Endothelial cell of umbilical vein (primary cell): ENCODE data around the gene EIF2B5. TPM values are rescaled to one million over a fixed set of nuclear protein-coding genes. Genes with fewer than 3 reads are reported as not detected.

Experiments
- BruUV-seq: library from RNA; stranded (reverse); fragments of 400-500 nt; replicated peaks from 2 replicates; lab custom pipeline; 2021; lab: Mats Ljungman, UMichigan
- CTCF ChIA-PET: fragments of 300-600, 350-600 bp; sonication (Branson Sonifier 250); formaldehyde crosslinking; loops from one replicate; lab custom pipeline; 2021; ENCODE audit warnings: antibody characterized with exemption, inconsistent platforms; lab: Charles Lee
- POLR2A ChIA-PET: fragments of 300-600, 350-600 bp; sonication (Branson Sonifier 250); formaldehyde crosslinking; loops from one replicate; lab custom pipeline; 2021; ENCODE audit warnings: antibody characterized with exemption, inconsistent platforms; lab: Charles Lee
- DNase-seq: peaks from one replicate; pipeline ENCODE4 v3.0.0-alpha.2; 2011; ENCODE audit warnings: low read depth, low spot score
- FAIRE-seq: peaks from 2 replicates; lab custom pipeline; 2011; peaks lifted over from hg19 to GRCh38; lab: Jason Lieb, UNC
- H2AFZ ChIP-seq: 2 replicates; pipeline ENCODE4 v1.6.0; 2012; ENCODE audit warnings: low read depth, low read length, control low read depth, inconsistent platforms
- H3K27ac ChIP-seq: 2 replicates; pipeline ENCODE4 v1.5.1; 2011; ENCODE audit warnings: low read depth, mild to moderate bottlenecking, control low read depth, low read length, moderate library complexity; ENCODE audit not compliant: insufficient read depth
- H3K27me3 ChIP-seq, 2 experiments: 2 replicates each; pipeline versions ENCODE4 v1.6.0 to v1.6.1; 2011; ENCODE audit warnings: low read length in 2 of 2, mixed read lengths in 1 of 2; ENCODE audit not compliant: control insufficient read depth in 2 of 2, insufficient read depth in 2 of 2
- H3K36me3 ChIP-seq, 2 experiments: 2 replicates in 1 of 2; 3 replicates in 1 of 2; pipeline ENCODE4 v1.5.1; 2011; ENCODE audit warnings: low read length in 2 of 2, mild to moderate bottlenecking in 1 of 2, moderate library complexity in 1 of 2; ENCODE audit not compliant: control insufficient read depth in 2 of 2, insufficient read depth in 2 of 2; ENCODE audit errors: extremely low read depth in 1 of 2
- H3K4me1 ChIP-seq: 3 replicates; pipeline ENCODE4 v1.5.1; 2011; ENCODE audit warnings: mild to moderate bottlenecking, low read length; ENCODE audit not compliant: control insufficient read depth, insufficient read depth; ENCODE audit errors: extremely low read depth
- H3K4me2 ChIP-seq: 2 replicates; pipeline ENCODE4 v1.6.1; 2011; ENCODE audit warnings: low read length, control low read depth, mixed read lengths; ENCODE audit not compliant: insufficient read depth
- H3K4me3 ChIP-seq, 3 experiments: fragments of 200-600 bp in 1 of 3; sonication (generic), shearing (Covaris generic) in 1 of 3; replicated peaks in 1 of 3; 2 replicates each; pipeline ENCODE4 v1.5.1; 2011 to 2016; ENCODE audit warnings: control low read depth in 3 of 3, low read length in 3 of 3, mild to moderate bottlenecking in 2 of 3, inconsistent platforms in 1 of 3, low read depth in 1 of 3, moderate library complexity in 1 of 3; ENCODE audit not compliant: insufficient read depth in 1 of 3
- H3K79me2 ChIP-seq: 2 replicates; pipeline ENCODE4 v1.6.0; 2012; ENCODE audit warnings: low read length, inconsistent platforms; ENCODE audit not compliant: control insufficient read depth, insufficient read depth
- H3K9ac ChIP-seq: replicated peaks from 2 replicates; pipeline ENCODE3; 2011; ENCODE audit warnings: low read length, control low read depth; ENCODE audit not compliant: insufficient read depth; ENCODE audit errors: extremely low read depth
- H3K9me1 ChIP-seq: replicated peaks from 3 replicates; pipeline ENCODE4 v1.6.0; 2011; ENCODE audit warnings: mild to moderate bottlenecking, low read length; ENCODE audit not compliant: control insufficient read depth, insufficient read depth; ENCODE audit errors: extremely low read depth
- H3K9me3 ChIP-seq: replicated peaks from 2 replicates; pipeline ENCODE4 v1.5.1; 2012; ENCODE audit warnings: low read length, inconsistent platforms; ENCODE audit not compliant: control insufficient read depth, insufficient read depth
- H4K20me1 ChIP-seq: replicated peaks from 2 replicates; pipeline ENCODE3; 2011; ENCODE audit warnings: mild to moderate bottlenecking, low read length; ENCODE audit not compliant: control insufficient read depth, insufficient read depth; ENCODE audit errors: extremely low read depth
- EZH2 ChIP-seq: IDR thresholded peaks from 2 replicates; pipeline ENCODE4 v1.6.1; 2012; ENCODE audit warnings: borderline replicate concordance, low read depth, mild to moderate bottlenecking, moderate library complexity, low read length, inconsistent platforms; ENCODE audit not compliant: severe bottlenecking
- FOS ChIP-seq: IDR thresholded peaks from 2 replicates; pipeline ENCODE4 v1.6.1; 2011; ENCODE audit warnings: mild to moderate bottlenecking, low read length, moderate library complexity, borderline replicate concordance; ENCODE audit not compliant: insufficient read depth
- GATA2 ChIP-seq: IDR thresholded peaks from 2 replicates; pipeline ENCODE4 v1.7.0; 2011; ENCODE audit warnings: low read depth, mild to moderate bottlenecking, moderate library complexity, mixed read lengths, low read length; ENCODE audit not compliant: insufficient read length, insufficient read depth
- JUN ChIP-seq: IDR thresholded peaks from 2 replicates; pipeline ENCODE4 v1.6.1; 2011; ENCODE audit warnings: borderline replicate concordance, low read depth; ENCODE audit not compliant: insufficient read length, insufficient read depth
- MYC ChIP-seq: IDR thresholded peaks from one replicate; pipeline ENCODE4 v1.6.1; 2011; ENCODE audit warnings: mild to moderate bottlenecking, low read depth, low read length
- POLR2A ChIP-seq: IDR thresholded peaks from 2 replicates; pipeline ENCODE4 v1.6.1; 2012; ENCODE audit warnings: low read depth, mild to moderate bottlenecking, control low read depth, low read length
- POLR2AphosphoS5 ChIP-seq: IDR thresholded peaks from 2 replicates; pipeline ENCODE4 v1.6.1; 2012; ENCODE audit warnings: low read depth, mild to moderate bottlenecking, control low read depth, low read length, moderate library complexity; ENCODE audit not compliant: insufficient read depth
- dilution Hi-C: fragments of 300-500 bp; cut with MboI; formaldehyde crosslinking; loops from one replicate; pipeline ENCODE4 v1.15.0; 2019; ENCODE audit warnings: low sequenced_read_pairs; ENCODE audit not compliant: extremely low pct_ligation_motif_present
- intact Hi-C: fragments of 100-400 bp; cut with micrococcal nuclease; formaldehyde crosslinking; loops from one replicate; pipeline ENCODE4 v1.10.0; 2022
- polyA plus RNA-seq, 4 experiments: library from polyadenylated mRNA; depleted of rRNA in 3 of 4; stranded (reverse) in 3 of 4; unstranded in 1 of 4; fragments of >200 nt; gene quantifications; 2 replicates each; pipeline versions ENCODE4 v1.2.1 to v1.2.3, GENCODE V29; 2011 to 2012; ENCODE audit warnings: missing spikeins in 1 of 4
- total RNA-seq: library from RNA; stranded (reverse); gene quantifications from 2 replicates; pipeline ENCODE4 v1.2.3, GENCODE V29; 2021
- TF ChIP-seq, protein P1 (sequence below), 2 donors: IDR thresholded peaks; 1 replicate in 1 of 2; 2 replicates in 1 of 2; pipeline ENCODE4 v1.5.1; 2011; ENCODE audit warnings: low read length in 2 of 2, mild to moderate bottlenecking in 2 of 2, moderate library complexity in 2 of 2, control low read depth in 1 of 2, inconsistent platforms in 1 of 2, low read depth in 1 of 2; ENCODE audit not compliant: insufficient read depth in 1 of 2; ENCODE audit errors: extremely low read depth in 1 of 2
- TF ChIP-seq, protein P2 (sequence below): IDR thresholded peaks from 2 replicates; pipeline ENCODE4 v1.6.1; 2011; ENCODE audit not compliant: insufficient read depth, insufficient read length

EIF2B5 gene
- total and polyA plus RNA-seq, 2 donors (not counting 3 experiments of a cell fraction or from before 2014, with no cell fraction given): 42.7 to 44.7 TPM

DNA sequence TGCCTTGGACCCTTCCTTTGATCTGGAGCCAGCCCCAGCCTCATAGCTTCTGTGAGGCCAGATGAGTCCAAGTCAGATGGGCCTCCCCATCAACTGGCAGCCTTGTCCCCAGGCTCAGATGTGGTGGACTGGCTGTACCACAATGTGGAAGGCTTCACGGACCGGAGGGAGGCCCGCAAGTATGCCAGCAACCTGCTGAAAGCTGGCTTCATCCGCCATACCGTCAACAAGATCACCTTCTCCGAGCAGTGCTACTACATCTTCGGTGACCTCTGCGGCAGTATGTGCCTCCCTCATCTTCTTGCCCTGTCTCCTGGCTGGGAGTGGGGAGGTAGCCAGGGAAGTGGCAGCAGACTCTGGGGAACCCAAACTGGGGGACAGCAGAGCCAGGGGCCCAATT, 32.6 kb downstream of the EIF2B5 start:
- Histone ChIP-seq H3K27ac (no peak overlapping the region), H3K9me1 (no peaks in the 10 kb centered on the region), H3K9me3 (no peaks in the 10 kb centered on the region), H3K79me2 (no peaks in the 10 kb centered on the region), H3K9ac (no peak overlapping the region), H3K27me3 (no peaks in the 10 kb centered on the region), H3K4me2 (no peak overlapping the region), H4K20me1 (no peaks in the 10 kb centered on the region), H3K4me3 (no peak overlapping the region), H3K4me1 (peaks cover 5% of the 10 kb centered on the region), H3K36me3 (peaks cover 8 to 70% of the 10 kb centered on the region in 2 experiments), H2AFZ (no peak overlapping the region)
- intact Hi-C loops (no loop called here), dilution Hi-C loops (no loop called here)
- CTCF ChIA-PET: no interaction called here
- no peak for FAIRE-seq
- POLR2A ChIA-PET: no interaction called here
- TF ChIP-seq FOS: no peak
- TF ChIP-seq POLR2A: no peak
- TF ChIP-seq MYC: no peak
- TF ChIP-seq POLR2AphosphoS5: no peak
- TF ChIP-seq EZH2: no peak
- TF ChIP-seq JUN: no peak
- TF ChIP-seq, protein P1, sequence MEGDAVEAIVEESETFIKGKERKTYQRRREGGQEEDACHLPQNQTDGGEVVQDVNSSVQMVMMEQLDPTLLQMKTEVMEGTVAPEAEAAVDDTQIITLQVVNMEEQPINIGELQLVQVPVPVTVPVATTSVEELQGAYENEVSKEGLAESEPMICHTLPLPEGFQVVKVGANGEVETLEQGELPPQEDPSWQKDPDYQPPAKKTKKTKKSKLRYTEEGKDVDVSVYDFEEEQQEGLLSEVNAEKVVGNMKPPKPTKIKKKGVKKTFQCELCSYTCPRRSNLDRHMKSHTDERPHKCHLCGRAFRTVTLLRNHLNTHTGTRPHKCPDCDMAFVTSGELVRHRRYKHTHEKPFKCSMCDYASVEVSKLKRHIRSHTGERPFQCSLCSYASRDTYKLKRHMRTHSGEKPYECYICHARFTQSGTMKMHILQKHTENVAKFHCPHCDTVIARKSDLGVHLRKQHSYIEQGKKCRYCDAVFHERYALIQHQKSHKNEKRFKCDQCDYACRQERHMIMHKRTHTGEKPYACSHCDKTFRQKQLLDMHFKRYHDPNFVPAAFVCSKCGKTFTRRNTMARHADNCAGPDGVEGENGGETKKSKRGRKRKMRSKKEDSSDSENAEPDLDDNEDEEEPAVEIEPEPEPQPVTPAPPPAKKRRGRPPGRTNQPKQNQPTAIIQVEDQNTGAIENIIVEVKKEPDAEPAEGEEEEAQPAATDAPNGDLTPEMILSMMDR (IDR thresholded peaks at IDR 0.05; ENCODE audit: extremely low read depth in 1 of 2, insufficient read depth in 1 of 2, low read depth in 1 of 2, low read length in 2 of 2): no peak
- no peak for TF ChIP-seq GATA2
- TF ChIP-seq, protein P2, sequence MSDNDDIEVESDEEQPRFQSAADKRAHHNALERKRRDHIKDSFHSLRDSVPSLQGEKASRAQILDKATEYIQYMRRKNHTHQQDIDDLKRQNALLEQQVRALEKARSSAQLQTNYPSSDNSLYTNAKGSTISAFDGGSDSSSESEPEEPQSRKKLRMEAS: no peak
- BruUV-seq: no TSS peak
- DNase-seq: no peak
